Vagina (tissue), 2 donors: ENCODE data around the gene FSD1.

Experiments
- CTCF ChIP-seq, 3 experiments: fragments of 450-650 bp in 2 of 3; fragments of 200-600 bp in 1 of 3; sonication (generic) in 1 of 3; IDR thresholded peaks; one replicate each; pipeline ENCODE4 v1.5.1; 2017 to 2019; ENCODE audit warnings: antibody characterized with exemption in 3 of 3, mild to moderate bottlenecking in 2 of 3, moderate library complexity in 2 of 3
- POLR2A ChIP-seq, 2 donors: fragments of 450-650 bp; IDR thresholded peaks; one replicate each; pipeline ENCODE4 v1.6.1; 2017; ENCODE audit warnings: antibody characterized with exemption in 2 of 2, mild to moderate bottlenecking in 2 of 2, moderate library complexity in 2 of 2

DNA sequence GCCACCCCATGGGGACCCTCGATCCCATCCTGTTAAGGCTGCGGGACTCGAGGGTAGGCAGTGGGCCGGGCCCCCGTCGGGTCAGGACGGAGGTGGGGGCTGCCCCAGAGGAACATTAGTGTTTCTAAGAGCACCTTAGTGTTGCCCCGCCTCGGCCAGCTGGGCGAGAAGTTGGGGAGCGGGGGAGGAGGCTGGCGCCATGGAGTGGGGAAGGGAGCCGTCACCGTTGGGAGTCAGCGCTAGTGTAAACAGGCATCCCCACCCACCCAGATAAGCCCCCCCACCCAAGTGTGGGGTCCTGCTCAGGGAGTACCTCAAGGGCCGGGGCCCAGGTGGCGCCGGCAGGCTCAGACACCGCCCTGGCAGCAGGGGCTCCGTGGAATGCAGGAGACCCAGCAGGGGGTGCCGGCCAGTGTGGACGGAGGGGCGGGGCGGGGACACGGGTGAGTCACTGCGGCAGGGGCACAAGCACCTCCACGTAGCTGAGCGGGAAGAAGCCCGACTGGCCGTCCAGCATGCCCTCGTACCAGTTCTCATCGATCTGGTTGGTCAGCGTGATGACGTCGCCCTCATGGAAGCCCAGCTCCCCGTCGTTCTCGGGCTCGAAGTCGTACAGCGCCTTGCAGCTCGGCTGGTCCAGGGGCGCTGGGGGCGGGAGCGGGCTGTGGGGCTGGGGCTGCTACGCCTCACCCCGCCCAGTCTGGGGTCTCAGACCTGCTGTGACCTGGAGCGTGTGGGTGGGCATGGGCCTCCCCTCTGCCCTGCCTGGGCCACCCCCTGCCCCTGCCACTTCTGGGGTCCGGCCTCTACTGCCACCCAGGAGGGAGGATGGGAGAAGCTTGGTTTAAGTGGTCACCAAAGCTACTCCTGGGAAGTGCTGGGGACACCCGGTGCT lies 57.0 kb downstream of the FSD1 start:
- TF ChIP-seq CTCF (IDR thresholded peaks at IDR 0.05) (no peak), POLR2A (IDR thresholded peaks at IDR 0.05) (no peak)
